HG02610 (cell line): ENCODE results near the gene MBTPS1.

Source experiments
- ATAC-seq: cut with Tn5 transposase; IDR thresholded peaks from one replicate; pipeline ENCODE4 v1.9.1; 2021; ENCODE audit warnings: mild to moderate bottlenecking, moderate library complexity; ENCODE audit not compliant: unreplicated experiment

MBTPS1 gene

GRCh38 chr16:84080378-84080777 is 36.4 kb downstream of the MBTPS1 start:
- ATAC-seq, result no peak

- no peak for ATAC-seq
Measured at GRCh38 chr16:84079664-84080063, 37.1 kb downstream of the MBTPS1 start.

- no peak for ATAC-seq
Measured at GRCh38 chr16:84075376-84075775, 41.4 kb downstream of the MBTPS1 start.

GRCh38 chr16:84074721-84075120 is 42.0 kb downstream of the MBTPS1 start:
- ATAC-seq, result no peak

- ATAC-seq, result no peak
Measured at GRCh38 chr16:84072014-84072413, 44.7 kb downstream of the MBTPS1 start.

- ATAC-seq, result no peak
Measured at GRCh38 chr16:84071121-84071520, 45.6 kb downstream of the MBTPS1 start.

GRCh38 chr16:84069540-84069939 is 47.2 kb downstream of the MBTPS1 start:
- ATAC-seq, result no peak

GRCh38 chr16:84068783-84069462 is 47.8 kb downstream of the MBTPS1 start:
- ATAC-seq, result no peak

- ATAC-seq, result no peak
Measured at GRCh38 chr16:84068041-84068440, 48.7 kb downstream of the MBTPS1 start.

- no peak for ATAC-seq
Measured at GRCh38 chr16:84067640-84068039, 49.1 kb downstream of the MBTPS1 start.

GRCh38 chr16:84065536-84066132 is 51.1 kb downstream of the MBTPS1 start:
- no peak for ATAC-seq

- ATAC-seq, result no peak
Measured at GRCh38 chr16:84063980-84064379, 52.8 kb downstream of the MBTPS1 start.

GRCh38 chr16:84062734-84063640 is 53.8 kb downstream of the MBTPS1 start:
- ATAC-seq, result no peak

- no peak for ATAC-seq
Measured at GRCh38 chr16:84061236-84061819, 55.4 kb downstream of the MBTPS1 start.

- no peak for ATAC-seq
Measured at GRCh38 chr16:84059946-84060901, 56.5 kb downstream of the MBTPS1 start.

GRCh38 chr16:84059111-84059510 is 57.6 kb downstream of the MBTPS1 start:
- no peak for ATAC-seq

GRCh38 chr16:84058664-84059063 is 58.1 kb downstream of the MBTPS1 start:
- ATAC-seq, result no peak

GRCh38 chr16:84058211-84058610 is 58.5 kb downstream of the MBTPS1 start:
- ATAC-seq, result no peak

GRCh38 chr16:84056933-84057332 is 59.8 kb downstream of the MBTPS1 start:
- ATAC-seq, result no peak
